Measurements from ENCODE around the gene RADX. TPM values are rescaled to one million over a fixed set of nuclear protein-coding genes. Genes with fewer than 3 reads are reported as not detected.

Gene RADX
- total and polyA plus RNA-seq, 3 donors from 2014 or later = 6.2 to 9.4 (median 7.4) TPM

DNA sequence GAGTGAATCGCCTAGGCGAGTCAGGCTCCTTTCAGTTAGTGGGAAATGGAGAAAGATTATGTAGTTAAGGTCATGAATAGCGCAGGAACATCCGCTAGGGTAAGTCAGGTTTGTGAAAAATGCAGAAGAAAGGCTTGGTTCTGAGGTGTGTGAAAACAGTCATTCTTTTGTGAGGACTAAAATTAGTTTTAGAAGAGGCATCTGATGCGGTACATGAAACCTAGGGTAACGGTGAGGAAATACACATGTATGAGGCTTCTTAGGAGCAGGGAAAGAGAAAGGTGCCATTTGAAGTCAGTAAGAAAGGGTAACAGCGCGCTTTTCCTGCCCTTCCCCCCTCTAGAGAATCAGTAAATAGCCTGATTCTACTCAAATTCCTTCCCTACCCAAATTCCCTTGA, 114.2 kb downstream of the RADX start:
- TF ChIP-seq, protein P1, sequence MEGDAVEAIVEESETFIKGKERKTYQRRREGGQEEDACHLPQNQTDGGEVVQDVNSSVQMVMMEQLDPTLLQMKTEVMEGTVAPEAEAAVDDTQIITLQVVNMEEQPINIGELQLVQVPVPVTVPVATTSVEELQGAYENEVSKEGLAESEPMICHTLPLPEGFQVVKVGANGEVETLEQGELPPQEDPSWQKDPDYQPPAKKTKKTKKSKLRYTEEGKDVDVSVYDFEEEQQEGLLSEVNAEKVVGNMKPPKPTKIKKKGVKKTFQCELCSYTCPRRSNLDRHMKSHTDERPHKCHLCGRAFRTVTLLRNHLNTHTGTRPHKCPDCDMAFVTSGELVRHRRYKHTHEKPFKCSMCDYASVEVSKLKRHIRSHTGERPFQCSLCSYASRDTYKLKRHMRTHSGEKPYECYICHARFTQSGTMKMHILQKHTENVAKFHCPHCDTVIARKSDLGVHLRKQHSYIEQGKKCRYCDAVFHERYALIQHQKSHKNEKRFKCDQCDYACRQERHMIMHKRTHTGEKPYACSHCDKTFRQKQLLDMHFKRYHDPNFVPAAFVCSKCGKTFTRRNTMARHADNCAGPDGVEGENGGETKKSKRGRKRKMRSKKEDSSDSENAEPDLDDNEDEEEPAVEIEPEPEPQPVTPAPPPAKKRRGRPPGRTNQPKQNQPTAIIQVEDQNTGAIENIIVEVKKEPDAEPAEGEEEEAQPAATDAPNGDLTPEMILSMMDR (IDR thresholded peaks at IDR 0.05) = no peak
- no peak for TF ChIP-seq POLR2A (IDR thresholded peaks at IDR 0.05)
- no peak for DNase-seq
- Histone ChIP-seq H3K36me3 (ENCODE audit: low read depth, missing control alignments) (no peaks in the 10 kb centered on the region), H3K4me3 (peak overlapping the region; percentile 15 to 54), H3K27ac (no peak overlapping the region), H3K27me3 (no peaks in the 10 kb centered on the region), H3K9me3 (no peaks in the 10 kb centered on the region), H3K4me1 (no peaks in the 10 kb centered on the region)
- intact Hi-C loops (cut with DNase I; ENCODE audit: low total_unique reads) = no loop called here
- WGBS, 2 donors = 9 to 16% methylated on average over 6 to 8 of the region's 8 CpGs

DNA sequence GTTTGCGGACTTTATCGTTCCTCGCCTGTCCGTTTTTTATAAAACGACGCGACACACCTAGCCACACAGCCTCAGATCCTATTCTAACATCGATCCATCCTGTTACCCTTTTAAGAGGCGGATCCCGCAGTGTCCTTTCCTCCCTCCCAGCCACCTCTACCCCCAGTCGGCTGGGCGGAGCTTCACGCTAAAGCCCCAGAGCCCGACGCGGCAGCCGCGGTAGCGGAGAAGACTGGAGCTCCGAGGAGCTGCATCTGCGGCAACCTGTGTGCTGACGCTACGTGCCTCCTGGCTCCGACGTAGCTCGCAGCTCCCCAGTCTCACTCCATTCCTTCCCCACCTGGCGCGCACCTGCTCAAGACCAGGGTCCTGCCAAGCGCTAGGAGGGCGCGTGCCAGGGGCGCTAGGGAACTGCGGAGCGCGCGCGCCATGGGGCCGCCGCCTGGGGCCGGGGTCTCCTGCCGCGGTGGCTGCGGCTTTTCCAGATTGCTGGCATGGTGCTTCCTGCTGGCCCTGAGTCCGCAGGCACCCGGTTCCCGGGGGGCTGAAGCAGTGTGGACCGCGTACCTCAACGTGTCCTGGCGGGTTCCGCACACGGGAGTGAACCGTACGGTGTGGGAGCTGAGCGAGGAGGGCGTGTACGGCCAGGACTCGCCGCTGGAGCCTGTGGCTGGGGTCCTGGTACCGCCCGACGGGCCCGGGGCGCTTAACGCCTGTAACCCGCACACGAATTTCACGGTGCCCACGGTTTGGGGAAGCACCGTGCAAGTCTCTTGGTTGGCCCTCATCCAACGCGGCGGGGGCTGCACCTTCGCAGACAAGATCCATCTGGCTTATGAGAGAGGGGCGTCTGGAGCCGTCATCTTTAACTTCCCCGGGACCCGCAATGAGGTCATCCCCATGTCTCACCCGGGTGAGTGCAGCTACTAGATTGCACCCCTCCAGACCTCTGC, 115.0 kb downstream of the RADX start, which contains the start of gene RNF128:
Gene RNF128 (plus strand): TSS at position 217 of the 953 bp plus-strand sequence. CDS start 213 bp downstream, at position 430.
- intact Hi-C loops (cut with DNase I; ENCODE audit: low total_unique reads) = no loop called here
- no peak within 1 kb of the TSS for H3K27ac ChIP-seq
- H3K36me3 ChIP-seq (ENCODE audit: low read depth, missing control alignments) = no peaks in the 10 kb centered on the region
- H3K4me3 ChIP-seq = peak within 1 kb of the TSS; percentile 15 to 54
- WGBS, 2 donors = 3% methylated on average over 13 to 31 of the region's 79 CpGs
- no peaks in the 10 kb centered on the region for H3K27me3 ChIP-seq
- no peaks in the 10 kb centered on the region for H3K9me3 ChIP-seq
- no peaks in the 10 kb centered on the region for H3K4me1 ChIP-seq
- no peak for TF ChIP-seq POLR2A (IDR thresholded peaks at IDR 0.05)
- TF ChIP-seq, protein P1 (IDR thresholded peaks at IDR 0.05) = no peak
- DNase-seq = peak; percentile 41

DNA sequence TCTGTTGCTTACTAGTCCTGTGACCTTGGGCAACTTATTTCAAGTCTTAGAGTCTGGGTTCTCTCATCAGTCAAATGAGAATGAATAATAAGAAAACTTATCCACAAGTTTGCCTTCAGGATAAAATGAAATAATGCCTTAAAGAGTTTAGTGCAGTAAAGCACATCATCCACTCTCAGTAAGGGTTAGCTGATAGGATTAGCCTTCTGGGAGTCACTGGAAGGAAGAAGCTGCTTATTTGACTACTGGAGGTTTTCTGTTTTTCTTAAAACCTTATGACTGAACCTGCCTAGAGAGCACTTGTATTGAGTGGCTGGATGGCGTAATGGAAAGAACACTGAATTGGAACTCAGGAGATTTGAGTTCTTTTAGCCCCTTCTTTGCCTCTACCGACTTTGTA, 116.6 kb downstream of the RADX start:
- 66 to 85% methylated on average over 2 of the region's 2 CpGs for WGBS, 2 donors
- no peaks in the 10 kb centered on the region for H3K9me3 ChIP-seq
- DNase-seq = no peak
- H3K27me3 ChIP-seq = no peaks in the 10 kb centered on the region
- no peak overlapping the region for H3K27ac ChIP-seq
- H3K4me1 ChIP-seq = no peaks in the 10 kb centered on the region
- TF ChIP-seq, protein P1 (IDR thresholded peaks at IDR 0.05) = no peak
- TF ChIP-seq POLR2A (IDR thresholded peaks at IDR 0.05) = no peak
- no peaks in the 10 kb centered on the region for H3K36me3 ChIP-seq (ENCODE audit: low read depth, missing control alignments)
- intact Hi-C loops (cut with DNase I; ENCODE audit: low total_unique reads) = no loop called here
- H3K4me3 ChIP-seq = no peak overlapping the region

MicroRNA genes within 50 kb of the gene (microRNA counts, 767-probe panel; counts per million panel counts)
- microRNA hsa-miR-548an = 0 to 152 counts per million in 2 donors

Small RNA genes lying within 50 kb of the gene (microRNA-seq; reads per million reads assigned to microRNA genes)
- gene MIR548AN (ENCODE audit: borderline number of aligned reads in 2 of 2, borderline replicate concordance in 1 of 2) = 0 reads per million in 2 donors

Small RNA genes lying within 50 kb of the gene (small RNA-seq; reads per million reads assigned to genes)
- 0 reads per million in 2 donors for gene AL590808.1
- 0 reads per million in 2 donors for gene MIR548AN

Other genes with a start within 250 kb of the RADX start
- gene RNF128, start 114.7 kb downstream of the RADX start, total RNA-seq = 1 to 10 TPM; 1.4 to 1.5 TPM
- gene RNF128, start 114.7 kb downstream of the RADX start, polyA plus RNA-seq (ENCODE audit: insufficient read depth, low read depth, low replicate concordance) = 1.5 TPM
- 10 to 100 TPM; 23.8 to 27.0 TPM for gene TBC1D8B, start 190.7 kb downstream of the RADX start, total RNA-seq
- gene TBC1D8B, start 190.7 kb downstream of the RADX start, polyA plus RNA-seq (ENCODE audit: insufficient read depth, low read depth, low replicate concordance) = 6.1 TPM